Muscle of back (tissue), 11 donors: Measurements from ENCODE around the gene SPR. TPM values are rescaled to one million over a fixed set of nuclear protein-coding genes. Genes with fewer than 3 reads are reported as not detected.
"Not testable (repeated sequence)": the region's sequence is repeated elsewhere in the genome, so short reads cannot be mapped to it uniquely, and the experiment has no call there.

Experiments used
- DNase-seq, 3 donors: peaks; one replicate each; pipeline versions ENCODE4 v3.0.0 to v3.0.0-alpha.2; 2013
- polyA plus RNA-seq, 10 donors: library from polyadenylated mRNA; unstranded; fragments of 120-200 nt; gene quantifications; one replicate each; pipeline ENCODE4 v1.2.1, GENCODE V29; 2013; ENCODE audit not compliant: insufficient read length in 10 of 10

The SPR gene
- polyA plus RNA-seq, 10 donors: 2.7 to 4.8 (median 3.5) TPM

DNA sequence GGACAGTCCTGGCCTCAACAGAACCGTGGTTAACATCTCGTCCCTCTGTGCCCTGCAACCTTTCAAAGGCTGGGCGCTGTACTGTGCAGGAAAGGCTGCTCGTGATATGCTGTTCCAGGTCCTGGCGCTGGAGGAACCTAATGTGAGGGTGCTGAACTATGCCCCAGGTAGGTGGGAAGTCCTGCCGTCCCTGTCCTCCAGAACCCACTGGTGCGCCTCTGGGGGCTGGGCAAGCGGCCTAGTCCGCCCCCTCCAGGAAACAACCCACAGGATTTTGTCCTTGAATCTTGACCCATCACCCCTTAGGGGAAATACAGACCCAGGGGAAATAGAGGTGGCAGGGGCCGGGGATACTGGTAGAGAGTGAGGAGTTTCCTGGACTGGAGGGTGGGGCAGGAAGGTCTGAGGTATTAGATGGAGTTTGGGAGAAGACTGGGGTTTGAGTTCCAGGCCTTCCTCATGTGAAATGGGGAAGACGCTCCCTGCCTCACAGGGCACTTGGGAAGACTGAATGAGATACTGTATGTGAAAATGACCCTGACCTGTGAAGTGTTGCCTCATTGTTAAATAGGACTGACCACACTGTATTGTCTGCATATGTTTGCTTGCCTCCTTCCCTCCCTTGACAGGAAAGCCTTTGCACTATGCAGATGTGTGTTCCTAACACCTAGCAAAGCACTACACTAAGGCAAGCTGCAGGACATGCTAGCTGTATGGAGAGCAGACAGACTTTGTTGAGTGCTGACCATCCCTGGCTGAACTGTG, 1.4 kb downstream of the SPR start:
- DNase-seq: no peak

DNA sequence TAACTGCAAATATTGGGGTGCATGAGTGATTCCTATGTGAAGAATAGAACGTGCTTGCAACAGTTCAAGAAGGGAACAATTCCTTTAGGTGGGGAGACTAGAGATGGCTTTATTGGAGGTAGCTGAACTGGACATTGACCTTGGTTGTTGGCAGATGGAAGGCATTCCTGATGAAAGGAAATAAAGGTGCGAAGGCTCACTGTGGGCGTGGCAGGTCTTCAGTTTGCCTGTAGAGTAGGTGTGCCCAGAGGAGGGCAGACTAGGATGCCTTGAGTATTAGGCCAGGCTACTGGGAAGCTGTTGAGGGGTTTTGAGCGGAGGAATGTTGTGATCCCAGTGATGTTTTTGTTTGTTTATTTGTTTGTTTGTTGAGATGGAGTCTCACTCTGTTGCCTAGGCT, 2.8 kb downstream of the SPR start:
- no peak for DNase-seq

DNA sequence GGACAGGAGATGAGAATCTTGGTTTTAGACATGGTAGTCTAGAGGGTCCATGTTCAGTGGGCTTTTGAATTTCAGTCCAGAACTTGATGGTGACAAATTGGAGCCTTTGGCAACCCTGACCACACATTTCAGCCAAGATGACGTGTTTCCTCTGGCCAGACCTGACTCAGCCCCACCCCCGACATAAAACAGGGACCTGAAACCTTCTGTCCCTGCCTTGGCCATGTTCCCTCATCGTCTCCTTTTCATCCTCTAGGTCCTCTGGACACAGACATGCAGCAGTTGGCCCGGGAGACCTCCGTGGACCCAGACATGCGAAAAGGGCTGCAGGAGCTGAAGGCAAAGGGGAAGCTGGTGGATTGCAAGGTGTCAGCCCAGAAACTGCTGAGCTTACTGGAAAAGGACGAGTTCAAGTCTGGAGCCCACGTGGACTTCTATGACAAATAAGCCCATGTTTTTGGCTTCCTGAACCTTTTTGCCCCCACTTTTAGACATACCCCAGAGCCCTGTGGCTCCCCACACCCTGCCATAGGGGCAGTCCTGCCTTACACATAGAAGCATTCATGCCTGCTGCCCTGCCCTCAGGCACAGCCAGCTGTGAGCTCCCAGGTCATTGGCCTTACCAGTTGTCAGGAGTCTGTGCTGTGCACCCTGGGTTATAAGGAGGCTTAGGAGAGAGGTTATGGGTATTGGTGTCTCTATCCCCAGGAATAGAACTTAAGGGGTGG, 4.0 kb downstream of the SPR start:
- no peak for DNase-seq

DNA sequence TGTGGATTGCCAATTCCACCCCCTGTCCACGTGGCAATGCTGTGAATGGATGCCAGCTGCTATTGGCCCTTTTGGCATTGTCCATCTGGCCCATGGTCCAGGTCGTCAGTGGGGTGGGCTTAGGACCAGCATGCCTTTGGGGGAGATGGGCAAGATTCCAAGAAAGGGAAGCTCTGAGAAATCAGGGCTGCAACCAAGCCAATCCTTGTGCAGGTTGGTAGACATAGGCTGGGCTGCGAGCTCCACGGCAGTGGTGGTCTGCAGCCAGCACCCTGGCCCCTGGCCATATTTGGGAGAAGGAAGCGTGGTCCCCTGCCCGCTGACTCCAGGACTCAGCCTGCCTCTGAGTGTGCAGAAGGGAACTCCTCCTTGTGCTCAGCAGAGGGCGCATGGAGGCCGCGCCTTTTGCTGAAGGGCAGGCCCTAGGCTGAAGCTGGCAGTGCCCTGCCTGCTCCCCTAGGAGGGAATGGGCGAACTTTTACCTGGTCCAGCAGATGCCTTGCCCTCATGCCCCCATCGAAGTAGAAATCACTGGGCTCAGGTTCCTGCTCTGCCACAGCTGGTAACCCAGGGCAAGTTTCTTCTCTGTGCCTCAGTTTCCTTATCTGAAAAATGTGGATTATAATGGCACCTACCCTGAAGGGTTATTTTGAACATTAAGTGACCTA, 5.4 kb downstream of the SPR start:
- peak; percentile 41 to 81 (median 67) for DNase-seq

DNA sequence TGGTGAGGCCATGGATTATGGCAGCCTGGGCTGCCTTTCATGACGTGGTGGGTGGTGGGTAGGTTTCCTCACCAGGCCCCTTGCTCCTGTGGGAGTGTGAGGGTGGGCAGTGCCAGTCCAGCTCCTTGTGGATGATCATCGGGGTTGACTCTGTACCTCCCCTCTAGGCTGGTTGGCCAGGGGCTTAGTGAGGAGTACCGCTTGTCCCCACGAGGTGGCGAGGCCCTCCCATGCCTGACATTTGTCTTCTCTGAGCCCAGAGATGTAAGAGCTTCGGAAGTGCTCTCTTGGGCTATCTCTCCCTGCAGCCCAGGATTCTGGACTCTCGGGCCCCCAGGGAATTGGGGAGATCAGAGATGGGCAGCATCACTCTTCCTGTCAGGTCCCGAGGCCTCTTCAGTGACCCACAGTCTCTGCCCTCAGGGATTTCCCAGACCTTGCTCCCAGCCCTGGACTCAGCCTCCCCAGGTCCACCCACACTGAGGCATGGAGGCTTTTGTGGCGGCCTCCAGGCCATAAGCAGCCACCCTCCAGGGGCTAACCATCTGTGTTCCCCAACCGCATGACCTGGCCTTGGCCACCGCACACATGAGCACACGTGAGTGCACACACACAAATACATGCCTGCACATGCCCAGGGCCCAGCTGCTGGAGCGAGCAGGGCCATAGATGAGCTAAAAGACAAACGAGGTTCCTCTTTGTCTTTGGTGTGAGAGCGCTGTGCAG, 6.5 kb downstream of the SPR start:
- DNase-seq: peak in 2 of 3 donors; percentile 33 to 68

DNA sequence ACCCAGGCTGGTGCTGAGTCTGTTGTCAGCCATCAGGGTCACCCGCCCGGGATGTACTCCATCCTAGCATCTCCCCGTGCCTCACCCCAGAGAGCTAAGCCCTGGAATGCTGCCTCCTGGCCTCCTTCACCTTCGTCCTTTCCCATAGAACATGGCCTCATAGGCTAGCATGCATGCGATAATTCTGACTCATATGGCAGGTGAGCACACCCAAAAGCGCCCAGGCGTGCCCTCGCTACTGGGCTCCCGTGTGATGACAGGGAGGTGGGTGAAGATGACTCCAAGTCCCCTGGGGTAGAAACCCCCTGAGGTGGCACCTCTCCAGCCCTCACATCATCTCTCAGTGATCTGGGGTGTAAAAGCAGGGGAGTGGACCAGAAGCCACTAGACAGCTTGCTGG, 7.3 kb downstream of the SPR start:
- DNase-seq: no peak

DNA sequence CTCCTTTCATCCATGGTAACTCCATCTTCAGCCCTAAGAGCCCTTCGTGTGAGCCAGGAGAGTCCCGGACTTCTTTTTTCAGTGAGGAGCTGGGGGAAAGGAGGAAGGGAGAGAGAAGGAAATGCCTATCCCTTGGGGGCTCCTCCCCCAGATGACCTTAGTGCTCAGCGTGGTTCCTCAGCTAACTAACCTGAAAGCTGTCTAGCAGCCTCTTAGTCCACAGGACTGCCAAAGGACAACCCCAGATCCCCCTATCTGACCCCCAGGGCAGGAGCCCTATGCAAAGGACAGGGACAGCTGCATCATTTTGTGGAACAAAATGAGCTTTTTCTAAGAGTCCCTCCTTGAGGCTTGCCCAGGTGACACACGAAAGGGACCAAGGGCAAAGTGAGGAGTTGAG, 7.9 kb downstream of the SPR start:
- no peak for DNase-seq

DNA sequence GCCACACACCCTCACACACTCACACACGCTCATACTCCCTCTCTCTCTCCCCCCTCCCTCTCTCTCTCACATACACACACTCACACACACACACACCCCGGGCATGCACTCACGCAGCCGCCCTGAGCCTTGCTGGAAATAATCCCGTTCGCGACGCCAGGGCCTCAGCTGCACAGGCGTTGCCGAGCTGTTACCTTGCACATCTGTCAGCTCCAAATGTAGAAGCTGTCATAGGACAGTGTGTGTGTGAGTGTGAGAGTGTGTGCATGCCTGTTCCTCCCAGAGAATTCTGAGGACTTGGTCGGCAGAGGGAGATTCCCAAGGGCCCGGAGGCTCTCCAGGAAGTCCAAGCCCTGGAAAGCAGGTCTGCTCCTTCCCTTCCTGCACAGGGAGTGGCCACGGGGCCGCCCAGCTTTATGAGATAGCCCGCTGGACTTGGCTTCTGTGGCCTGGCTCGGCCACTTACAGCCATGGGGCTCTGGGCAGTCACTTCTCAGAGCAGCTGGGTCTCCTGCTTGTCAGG, 8.6 kb downstream of the SPR start:
- peak in 2 of 3 donors; percentile 45 to 74 for DNase-seq

DNA sequence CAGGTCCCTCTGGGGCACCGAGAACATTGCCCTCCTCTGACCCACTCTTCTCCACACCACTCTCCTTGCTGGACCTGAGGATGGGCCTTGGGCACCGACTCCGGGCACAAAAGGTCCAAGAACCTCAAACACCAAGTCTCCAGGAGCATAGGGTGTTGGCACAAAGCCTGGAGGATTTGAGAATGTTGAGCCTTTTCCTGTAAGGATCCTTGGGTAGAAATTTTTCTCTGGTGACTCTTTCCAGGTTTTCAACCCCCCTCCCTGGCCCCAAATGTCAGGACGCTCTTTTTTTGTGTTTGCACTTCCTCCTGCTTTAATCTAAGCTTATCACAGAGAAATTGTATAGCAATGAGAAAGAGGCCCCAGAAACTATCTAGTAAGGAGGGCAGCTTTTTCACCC, 9.2 kb downstream of the SPR start:
- DNase-seq: no peak

DNA sequence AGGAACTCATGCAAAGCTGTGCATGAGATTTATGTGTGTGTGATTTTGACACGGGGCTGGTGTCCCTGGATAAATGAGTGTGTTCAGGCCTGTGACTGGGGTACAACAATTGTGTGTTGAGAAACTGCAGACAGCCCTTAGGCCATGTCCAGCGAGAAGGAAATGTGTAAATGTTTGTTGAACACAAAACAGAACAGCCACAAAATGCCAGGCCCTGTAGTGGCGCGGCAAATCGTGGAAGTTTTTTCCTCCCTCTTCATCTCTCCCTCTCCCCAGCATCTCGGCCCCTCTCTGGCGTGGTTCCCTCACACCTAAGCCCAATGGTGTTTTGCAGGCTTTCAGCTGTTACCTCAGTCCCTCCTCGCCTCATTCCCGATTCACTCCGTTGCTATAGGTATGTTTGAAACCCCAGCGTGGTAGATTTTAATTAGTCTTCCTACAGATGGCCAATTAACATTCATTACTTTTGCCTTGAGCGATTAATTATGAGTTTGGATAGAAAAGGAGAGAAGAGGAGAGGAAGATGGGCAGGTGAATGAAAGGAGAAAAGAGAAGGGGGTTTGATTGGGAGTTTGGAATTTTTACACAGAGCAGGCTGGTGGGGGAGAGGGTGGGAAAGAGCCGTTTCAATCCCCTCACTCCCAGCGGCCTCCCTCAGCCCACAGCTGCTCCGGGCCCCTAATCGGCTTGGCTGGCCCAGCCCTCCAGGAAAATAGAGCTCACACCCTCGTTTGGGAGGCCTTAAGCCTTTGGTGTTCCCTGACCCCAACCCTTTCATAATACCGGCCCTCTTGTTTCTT, 10.8 kb downstream of the SPR start:
- no peak for DNase-seq

DNA sequence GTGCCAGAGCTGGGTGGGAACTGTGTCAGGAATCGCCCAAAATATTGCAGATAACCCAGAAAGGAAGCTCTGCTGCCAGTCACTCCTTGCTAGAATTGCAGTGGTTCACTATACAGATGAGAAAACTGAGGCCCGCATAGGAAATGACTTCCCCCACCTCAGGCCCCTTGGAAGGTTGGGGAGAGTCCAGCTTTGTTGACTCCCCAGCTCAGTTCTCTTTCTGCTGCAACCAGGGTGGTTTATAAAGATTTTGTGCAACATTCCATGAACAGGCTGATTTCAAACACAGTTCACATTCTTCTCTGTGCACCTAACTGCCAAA, 11.3 kb downstream of the SPR start:
- DNase-seq: no peak

DNA sequence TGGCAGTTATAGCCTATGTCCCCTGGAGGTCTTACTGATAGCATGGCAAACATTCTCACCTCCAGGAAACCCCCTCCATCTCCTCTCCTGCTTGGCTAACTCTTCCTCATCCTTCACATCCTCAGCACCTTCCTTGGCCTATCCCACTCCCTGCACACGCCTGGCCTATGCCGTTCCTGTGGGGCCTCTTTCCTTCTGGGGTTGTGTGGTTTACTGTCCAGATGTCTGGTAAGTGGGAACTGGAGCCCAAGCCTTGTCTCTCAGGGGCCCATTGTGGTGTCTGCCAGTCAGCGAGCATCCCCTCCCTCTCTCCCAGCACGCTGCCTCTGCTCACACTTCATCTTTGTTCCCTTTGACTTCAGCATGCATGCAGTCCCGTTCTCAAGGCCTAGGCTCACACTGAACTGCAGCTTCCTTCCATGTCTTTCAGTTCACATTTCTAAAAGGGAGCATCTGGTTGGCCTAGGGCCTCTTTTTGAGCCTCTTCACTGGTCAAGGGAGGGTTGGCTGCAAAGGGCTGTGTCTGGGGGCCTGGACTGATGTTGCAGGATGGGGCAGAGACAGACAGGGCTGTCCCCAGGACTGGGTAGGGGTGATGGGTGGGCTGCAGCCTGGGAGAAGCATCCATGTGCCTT, 13.1 kb downstream of the SPR start:
- no peak for DNase-seq

DNA sequence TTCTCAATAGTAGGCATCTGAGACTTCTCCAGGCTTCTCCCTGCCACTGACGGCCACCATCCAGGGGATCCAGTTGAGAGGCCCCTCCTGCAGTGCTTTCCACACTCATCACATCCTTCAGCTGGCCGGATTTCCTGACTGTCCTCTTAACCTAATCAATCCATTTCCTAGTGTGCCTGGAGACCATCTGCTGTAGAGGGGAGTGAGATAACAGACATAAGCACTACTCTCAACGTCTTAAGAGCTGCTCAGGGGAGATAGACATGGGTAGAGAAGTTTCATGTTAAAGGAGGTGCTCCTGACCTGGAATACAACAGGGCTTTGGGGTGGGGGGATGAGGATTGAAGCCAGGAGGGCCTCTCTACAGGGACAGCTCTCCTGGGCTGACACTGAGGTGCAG, 14.2 kb downstream of the SPR start:
- no peak for DNase-seq

DNA sequence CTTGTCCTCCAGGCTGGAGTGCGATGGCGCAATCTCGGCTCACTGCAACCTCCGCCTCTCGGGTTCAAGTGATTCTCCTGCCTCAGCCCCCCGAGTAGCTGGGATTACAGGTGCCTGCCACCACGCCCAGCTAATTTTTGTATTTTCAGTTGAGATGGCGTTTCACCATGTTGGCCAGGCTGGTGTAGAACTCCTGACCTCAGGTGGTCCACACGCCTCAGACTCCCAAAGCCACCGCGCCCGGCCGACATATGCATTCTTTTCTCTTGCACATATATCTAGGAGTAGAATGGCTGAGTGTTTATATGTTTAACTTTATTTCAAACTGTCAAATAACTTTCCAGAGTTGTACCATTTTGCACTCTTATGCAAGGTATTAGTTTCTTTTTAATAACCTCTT, 20.2 kb downstream of the SPR start:
- DNase-seq: not testable (repeated sequence)

DNA sequence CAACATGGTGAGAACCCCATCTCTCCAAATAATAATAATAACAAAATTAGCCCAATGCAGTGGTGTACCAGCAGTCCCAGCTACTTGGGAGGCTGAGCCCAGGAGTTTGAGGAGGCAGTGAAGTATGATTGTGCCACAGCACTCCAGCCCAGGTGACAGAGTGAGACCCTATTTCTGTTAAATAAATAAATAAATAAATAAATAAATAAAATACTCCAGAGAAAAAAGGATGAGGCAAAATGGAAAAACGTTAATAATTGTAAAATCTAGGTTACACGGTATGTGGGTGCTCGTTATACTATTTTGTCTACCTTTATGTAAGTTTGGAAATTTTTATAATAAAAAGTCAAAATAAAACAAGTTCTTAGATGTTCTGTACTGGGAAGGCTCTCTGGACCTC, 21.5 kb downstream of the SPR start:
- no peak for DNase-seq

DNA sequence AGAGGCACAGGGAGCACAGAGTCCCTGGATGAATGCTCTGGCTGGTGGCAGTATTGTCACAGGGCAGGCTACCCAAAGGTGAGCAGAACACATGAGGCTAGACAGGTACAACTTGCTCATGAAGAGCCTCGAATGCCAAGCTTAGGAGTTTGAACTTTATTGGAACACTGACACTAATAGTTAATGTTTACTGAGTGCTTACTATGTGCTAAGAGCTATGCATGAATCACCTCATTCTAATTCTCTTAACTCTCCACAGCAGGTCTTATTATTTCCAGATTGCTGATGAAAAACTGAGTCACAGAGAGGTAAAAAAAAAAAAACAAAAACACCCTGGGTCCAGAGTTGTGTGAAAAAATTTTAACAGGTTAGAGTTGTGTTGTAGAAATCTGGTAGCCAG, 24.0 kb downstream of the SPR start:
- DNase-seq: no peak

DNA sequence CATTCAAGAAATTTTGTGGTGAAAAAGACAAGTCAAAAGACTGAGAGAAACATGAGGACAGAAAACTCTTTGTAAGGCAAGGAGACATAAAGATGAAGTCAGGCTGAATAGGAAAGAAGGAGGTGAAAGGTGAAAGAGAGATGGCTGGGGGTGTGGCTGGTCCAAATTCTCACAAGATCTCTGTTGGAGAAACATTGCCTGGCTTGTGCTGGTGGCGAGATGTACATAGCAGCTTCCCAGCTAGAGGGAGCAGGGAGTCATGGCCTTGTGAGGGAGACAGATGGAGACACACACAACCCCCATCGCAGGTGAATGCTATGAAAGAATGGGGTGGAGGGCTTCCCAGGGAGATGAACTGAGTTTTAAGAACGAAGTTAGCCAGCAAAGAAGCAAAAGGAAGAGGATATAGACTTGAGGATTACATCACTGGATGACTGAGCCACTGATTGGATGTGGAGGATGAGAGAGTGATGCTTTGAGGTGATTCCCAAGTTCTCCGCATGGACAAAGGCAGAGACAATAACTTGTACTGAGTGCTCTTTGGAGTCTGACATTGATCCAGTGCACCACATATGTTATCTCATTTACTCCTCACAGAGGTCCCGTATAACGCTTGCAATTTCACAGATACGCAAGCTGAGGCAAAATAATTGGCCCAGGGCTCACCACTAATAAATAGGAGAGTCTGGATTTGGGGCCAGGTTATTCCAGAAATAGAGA, 26.4 kb downstream of the SPR start:
- DNase-seq: no peak

DNA sequence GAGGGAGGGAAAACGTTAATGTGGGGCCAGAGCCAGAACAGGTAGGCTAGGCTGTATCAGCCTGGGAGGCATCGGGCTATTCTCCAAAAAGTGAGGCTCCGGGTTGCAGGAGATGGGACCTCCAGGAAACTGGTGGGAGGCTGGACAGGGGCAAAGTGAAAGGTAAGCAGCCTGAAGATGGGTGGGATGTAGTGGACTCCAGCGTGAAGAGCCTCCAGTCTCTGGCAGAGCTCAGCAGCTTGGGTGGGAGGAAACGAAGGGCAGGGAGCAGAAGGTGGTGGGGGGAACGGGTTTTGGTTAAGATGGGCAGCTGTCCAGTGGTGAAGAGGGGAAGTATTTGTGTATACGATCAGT, 27.0 kb downstream of the SPR start:
- no peak for DNase-seq

DNA sequence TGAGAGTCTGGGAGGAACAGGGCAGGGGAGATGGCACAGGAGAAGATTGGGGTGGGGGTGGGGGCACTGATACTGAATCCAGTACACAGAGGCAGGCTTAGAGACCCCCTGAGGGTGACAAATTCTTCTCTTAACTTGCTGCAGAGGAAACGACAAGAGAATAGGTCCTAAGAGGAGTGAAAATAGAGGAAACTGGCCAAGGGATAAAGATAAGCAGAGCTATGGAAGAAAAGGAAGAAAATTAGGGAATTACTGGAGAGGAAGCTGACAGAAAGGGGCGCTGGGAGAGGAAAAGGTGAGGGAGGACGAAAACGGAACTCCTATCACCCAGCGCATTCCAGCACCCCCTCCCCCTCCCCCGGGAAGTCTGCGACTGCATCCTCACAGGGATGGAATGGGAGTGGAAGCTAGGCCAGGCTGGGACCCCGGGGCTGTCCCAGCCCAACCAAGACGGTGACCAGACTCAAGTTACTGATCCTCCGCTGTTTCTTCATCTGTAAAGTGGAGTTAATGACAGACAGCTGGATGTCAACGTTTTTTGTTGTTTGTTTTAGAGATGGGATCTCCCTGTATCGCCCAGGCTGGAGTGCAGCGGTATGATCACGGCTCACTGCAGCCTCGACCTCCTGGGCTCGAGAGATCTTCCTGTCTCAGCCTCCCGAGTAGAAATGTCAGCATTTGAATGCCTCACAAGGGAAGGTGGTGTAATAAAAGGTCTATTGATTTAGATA, 27.5 kb downstream of the SPR start:
- DNase-seq: no peak
